K562 (cell line): ENCODE data around the gene C1QTNF12. TPM values are rescaled to one million over a fixed set of nuclear protein-coding genes. Genes with fewer than 3 reads are reported as not detected.

ENCODE experiments used
- ATAC-seq: fragments of 200-7000 bp; cut with Tn5 transposase; 3 replicates; pipeline ENCODE4 v1.9.1; 2020; ENCODE audit warnings: moderate library complexity
- BruUV-seq: library from RNA; stranded (reverse); fragments of 400-500 nt; replicated peaks from 2 replicates; lab custom pipeline; 2021; lab: Mats Ljungman, UMichigan
- CTCF ChIA-PET: fragments of 300-600 bp; formaldehyde crosslinking; extraction: SDS; loops from one replicate; lab custom pipeline; 2021; ENCODE audit warnings: low intra/inter-chr PET ratio; lab: Yijun Ruan, JAX
- POLR2A ChIA-PET: fragments of 300-600, 350-650 bp; sonication (Branson Sonifier 250); formaldehyde crosslinking; extraction: SDS; loops from one replicate; lab custom pipeline; 2021; ENCODE audit warnings: antibody characterized with exemption, inconsistent platforms; lab: Yijun Ruan, JAX
- DNase-seq, 4 experiments: peaks; one replicate each; pipeline versions ENCODE4 v3.0.0 to v3.0.0-alpha.2; 2011 to 2018; ENCODE audit warnings: low spot score in 3 of 4, mixed read lengths in 3 of 4; ENCODE audit errors: extremely low read depth in 1 of 4
- FAIRE-seq: peaks from 2 replicates; lab custom pipeline; 2011; peaks lifted over from hg19 to GRCh38; lab: Jason Lieb, UNC
- H2AFZ ChIP-seq: 2 replicates; pipeline ENCODE4 v1.6.0; 2011; ENCODE audit warnings: low read depth, low read length, control low read depth, inconsistent platforms
- H3K27ac ChIP-seq: fragments of 200-600 bp; 3 replicates; pipeline ENCODE4 v1.8.0; 2011; ENCODE audit warnings: low read depth, mild to moderate bottlenecking, control low read depth, inconsistent platforms, low read length, moderate library complexity, mixed read lengths; ENCODE audit errors: extremely low read depth
- H3K27me3 ChIP-seq, 2 experiments: fragments of 300-600 bp in 1 of 2; 2 replicates in 1 of 2; 3 replicates in 1 of 2; pipeline versions ENCODE4 v1.6.0 to v1.8.0; 2011; ENCODE audit warnings: inconsistent platforms in 2 of 2, low read length in 2 of 2, mild to moderate bottlenecking in 1 of 2, mixed read lengths in 1 of 2, moderate library complexity in 1 of 2; ENCODE audit not compliant: control insufficient read depth in 2 of 2, insufficient read depth in 2 of 2
- H3K36me3 ChIP-seq: fragments of 300-600 bp; 3 replicates; pipeline ENCODE4 v1.8.0; 2011; ENCODE audit warnings: mild to moderate bottlenecking, low read length, inconsistent platforms; ENCODE audit not compliant: control insufficient read depth, insufficient read depth
- H3K4me1 ChIP-seq, 2 experiments: fragments of 200-600 bp in 1 of 2; replicated peaks in 1 of 2; 2 replicates in 1 of 2; 3 replicates in 1 of 2; pipeline versions ENCODE4 v1.5.1 to v1.8.0; 2011; ENCODE audit warnings: inconsistent platforms in 2 of 2, low read length in 2 of 2, mild to moderate bottlenecking in 1 of 2, mixed read lengths in 1 of 2, moderate library complexity in 1 of 2; ENCODE audit not compliant: control insufficient read depth in 2 of 2, insufficient read depth in 2 of 2
- H3K4me2 ChIP-seq: 2 replicates; pipeline ENCODE4 v1.6.1; 2011; ENCODE audit warnings: low read length, control low read depth, inconsistent platforms, mixed read lengths; ENCODE audit not compliant: insufficient read depth
- H3K4me3 ChIP-seq: fragments of 200-600 bp; sonication (generic), shearing (Covaris generic); 2 replicates; pipeline ENCODE4 v1.5.1; 2016; ENCODE audit warnings: control low read depth, inconsistent platforms
- H3K79me2 ChIP-seq: fragments of 200-600 bp; 3 replicates; pipeline ENCODE4 v1.8.0; 2011; ENCODE audit warnings: low read length, inconsistent platforms; ENCODE audit not compliant: control insufficient read depth, insufficient read depth
- H3K9ac ChIP-seq, 2 experiments: 2 replicates each; pipeline versions ENCODE4 v1.6.0 to v1.6.1; 2011; ENCODE audit warnings: low read depth in 2 of 2, low read length in 2 of 2, control low read depth in 1 of 2, inconsistent platforms in 1 of 2, mild to moderate bottlenecking in 1 of 2, mixed read lengths in 1 of 2; ENCODE audit not compliant: insufficient read depth in 1 of 2
- H3K9me1 ChIP-seq: one replicate; pipeline ENCODE4 v1.6.0; 2011; ENCODE audit warnings: inconsistent platforms, mild to moderate bottlenecking, low read length, moderate library complexity; ENCODE audit not compliant: control insufficient read depth, insufficient read depth
- H3K9me3 ChIP-seq: replicated peaks from 2 replicates; pipeline ENCODE4 v1.5.1; 2011; ENCODE audit warnings: low read depth, low read length, inconsistent platforms; ENCODE audit not compliant: control insufficient read depth, insufficient read depth
- H4K20me1 ChIP-seq: replicated peaks from 2 replicates; pipeline ENCODE4 v1.6.1; 2011; ENCODE audit warnings: low read length, inconsistent platforms, mixed read lengths; ENCODE audit not compliant: control insufficient read depth, insufficient read depth
- CC2D1A ChIP-seq: fragments of 450-650 bp; IDR thresholded peaks from 2 replicates; pipeline ENCODE4 v1.6.1; 2017; ENCODE audit warnings: mild to moderate bottlenecking
- CREM ChIP-seq: IDR thresholded peaks from 2 replicates; pipeline ENCODE4 v1.6.1; 2014; ENCODE audit warnings: antibody characterized with exemption, low read depth
- LCOR ChIP-seq: sonication (generic); formaldehyde crosslinking; IDR thresholded peaks from 2 replicates; pipeline ENCODE4 v1.8.0; 2022; ENCODE audit warnings: mild to moderate bottlenecking, missing genetic modification reagents
- POLR2A ChIP-seq: fragments of 450-650 bp; conservative IDR thresholded peaks from 2 replicates; pipeline ENCODE4 v1.6.1; 2016
- POLR2AphosphoS5 ChIP-seq: IDR thresholded peaks from 2 replicates; pipeline ENCODE4 v1.6.1; 2011; ENCODE audit warnings: mild to moderate bottlenecking, low read depth, low read length, moderate library complexity; ENCODE audit not compliant: control insufficient read depth, insufficient read depth
- POLR2G ChIP-seq: fragments of 200-400 bp; formaldehyde crosslinking; IDR thresholded peaks from 2 replicates; pipeline ENCODE4 v1.6.1; 2017; ENCODE audit warnings: low read depth, mild to moderate bottlenecking, antibody characterized with exemption, low read length, moderate library complexity
- RBFOX2 ChIP-seq: fragments of 200-400 bp; formaldehyde crosslinking; IDR thresholded peaks from 2 replicates; pipeline ENCODE4 v1.6.1; 2017; ENCODE audit warnings: low read depth, mild to moderate bottlenecking, low read length, moderate library complexity
- WGBS: fragments of 100-300 bp; shearing (Covaris generic); methylation state at CpG from one replicate; pipeline ENCODE4 v1.1.6; 2016; ENCODE audit warnings: low coverage, mixed read lengths; ENCODE audit not compliant: insufficient coverage; ENCODE audit errors: missing lambda C conversion rate; 5-methylcytosine and 5-hydroxymethylcytosine counted together
- in situ Hi-C: fragments of 300-500 bp; cut with MboI; formaldehyde crosslinking; loops from 4 replicates; pipeline ENCODE4 v1.15.0; 2018; ENCODE audit warnings: inconsistent platforms, mixed read lengths
- intact Hi-C: fragments of 100-400 bp; cut with micrococcal nuclease; formaldehyde crosslinking; loops from 2 replicates; pipeline ENCODE4 v1.14.2; 2022
- polyA plus RNA-seq, 8 experiments: library from polyadenylated mRNA; depleted of rRNA in 4 of 8; stranded (reverse) in 5 of 8; unstranded in 3 of 8; fragments of >200 nt; fragmentation: Nextera tagmentation in 2 of 8; fragmentation: Illumina TruSeq in 1 of 8; extraction: Ambion mirVana in 2 of 8; extraction: Trizol in 1 of 8; gene quantifications; 2 replicates each; pipeline versions ENCODE4 v1.2.1 to v1.2.3, GENCODE V29; 2011 to 2014; ENCODE audit warnings: inconsistent platforms in 1 of 8, missing spikeins in 1 of 8
- total RNA-seq, 7 experiments: library from RNA; depleted of rRNA in 6 of 7; stranded (reverse); fragments of >200 nt in 6 of 7; fragmentation: Illumina TruSeq in 2 of 7; extraction: Trizol in 2 of 7; gene quantifications; 2 replicates each; pipeline versions ENCODE4 v1.2.1 to v1.2.3, GENCODE V29; 2011 to 2021; ENCODE audit warnings: low replicate concordance in 1 of 7

Gene C1QTNF12
- total and polyA plus RNA-seq, 9 of the 15 experiments (the other 6 are each of a cell fraction or from before 2014, with no cell fraction given): 0.11 to 4.3 (median 0.93) TPM; not detected in 3

DNA sequence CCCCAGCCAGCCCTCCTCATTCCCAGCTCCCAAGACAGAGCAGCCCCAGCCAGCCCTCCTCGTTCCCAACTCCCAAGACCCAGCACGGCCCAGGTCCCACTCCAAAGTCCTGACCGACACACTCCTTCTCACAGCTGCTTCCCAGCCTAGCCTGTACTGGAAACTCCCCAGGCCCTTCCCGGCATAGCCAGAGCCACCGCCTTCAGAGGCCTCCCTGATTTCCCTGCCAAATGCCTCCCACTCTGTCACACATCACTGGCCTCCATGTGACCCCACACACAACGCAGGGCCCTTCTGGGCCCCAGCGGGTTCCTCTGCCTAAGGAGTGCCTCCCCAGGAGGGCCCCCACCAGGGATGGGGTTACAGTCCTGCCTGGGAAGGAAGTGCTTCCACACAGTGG, 24.3 kb upstream of the C1QTNF12 start:
- H3K9me3 ChIP-seq: no peaks in the 10 kb centered on the region
- H3K4me3 ChIP-seq: no peak overlapping the region
- ATAC-seq: no peak
- no peak overlapping the region for H3K4me2 ChIP-seq
- H2AFZ ChIP-seq: no peak overlapping the region
- H3K9me1 ChIP-seq: peaks cover 7% of the 10 kb centered on the region
- H3K36me3 ChIP-seq: peaks cover 56% of the 10 kb centered on the region
- H4K20me1 ChIP-seq: peaks cover 23% of the 10 kb centered on the region
- no peak for DNase-seq
- no peak overlapping the region for H3K27ac ChIP-seq
- H3K9ac ChIP-seq: peak overlapping the region in 1 of 2 experiments; percentile 85; a peak in 2 of 4 replicates
- FAIRE-seq: no peak
- intact Hi-C loops: no loop called here
- 87% methylated on average over 7 of the region's 7 CpGs for WGBS
- CTCF ChIA-PET: no interaction called here
- TF ChIP-seq CC2D1A (no peak), POLR2AphosphoS5 (peak; percentile 30; the same call in 1 of the 2 replicates), RBFOX2 (peak; percentile 54), CREM (no peak), POLR2G (peak; percentile 59), POLR2A (peak; percentile 24; the same call in 1 of the 2 replicates), LCOR (CRISPR knock-in tag) (no peak)
- H3K79me2 ChIP-seq: peaks cover 72% of the 10 kb centered on the region
- no peaks in the 10 kb centered on the region for H3K27me3 ChIP-seq
- in situ Hi-C loops: no loop called here
- no TSS peak for BruUV-seq
- H3K4me1 ChIP-seq: peaks cover 16 to 65% of the 10 kb centered on the region in 2 experiments; a peak in 4 of 5 replicates
- POLR2A ChIA-PET: interaction anchor here (0.5 to 1.8 kb wide), 4 partner anchors 10 to 631 kb away, joined by 3 to 7 read pairs (median 6); no protein-coding TSS in a partner anchor
